ENCODE results near the gene HOXD9. TPM values are rescaled to one million over a fixed set of nuclear protein-coding genes. Genes with fewer than 3 reads are reported as not detected.

Gene HOXD9
- total and polyA plus RNA-seq, 5 donors from 2014 or later, result not detected

DNA sequence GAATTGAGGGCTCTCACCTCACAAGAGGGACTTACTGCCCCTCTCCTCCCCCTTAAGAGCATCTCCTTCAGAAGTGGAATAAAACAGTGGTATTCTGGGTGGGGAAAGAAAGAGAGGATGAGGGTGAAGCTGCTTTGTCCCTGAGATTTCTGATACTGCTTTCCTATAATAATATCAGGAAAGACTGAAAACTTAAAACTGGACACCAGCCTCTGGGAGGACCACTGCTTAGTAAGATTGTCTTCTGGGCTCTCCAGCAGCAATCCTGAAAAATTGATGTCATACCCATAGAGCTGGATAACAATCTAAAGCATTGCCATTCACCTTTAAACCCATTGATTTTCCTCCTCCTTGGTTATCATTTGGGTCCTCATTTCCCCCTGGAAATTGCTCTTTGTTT, 24.1 kb downstream of the HOXD9 start:
- ATAC-seq (ENCODE audit: low read depth in 2 of 2), result no peak
- Histone ChIP-seq H3K9me3 (ENCODE audit: control insufficient read depth in 2 of 2, low read length in 2 of 2) (peaks cover 0 to 4% of the 10 kb centered on the region in 2 experiments), H3K4me3 (ENCODE audit: low read depth, low read length) (no peak overlapping the region), H3K27me3 (ENCODE audit: control insufficient read depth, insufficient read depth, low read length) (peaks cover 47% of the 10 kb centered on the region), H3K36me3 (ENCODE audit: control insufficient read depth, insufficient read depth, low read length) (no peaks in the 10 kb centered on the region), H3K4me1 (ENCODE audit: control insufficient read depth, insufficient read depth, low read length, poor library complexity, severe bottlenecking) (no peaks in the 10 kb centered on the region), H3K27ac (ENCODE audit: insufficient read depth, low read length, poor library complexity, severe bottlenecking) (no peak overlapping the region)
- no peak for DNase-seq
- Mint-ChIP-seq H3K4me3 (no peak overlapping the region), H3K4me1 (peaks cover 0 to 14% (median 0%) of the 10 kb centered on the region in 4 donors), H3K27ac (no peak overlapping the region), H3K36me3 (no peaks in the 10 kb centered on the region), H3K9me3 (peaks cover 0 to 9% (median 0%) of the 10 kb centered on the region in 7 donors), H3K27me3 (peaks cover 89% of the 10 kb centered on the region)

GRCh38 chr2:176147210-176147799, 24.8 kb downstream of the HOXD9 start:
- ATAC-seq (ENCODE audit: low read depth in 2 of 2) (no peak), DNase-seq (no peak)
- Histone ChIP-seq H3K4me3 (ENCODE audit: low read depth, low read length) (no peak overlapping the region), H3K27ac (ENCODE audit: insufficient read depth, low read length, poor library complexity, severe bottlenecking) (no peak overlapping the region), H3K27me3 (ENCODE audit: control insufficient read depth, insufficient read depth, low read length) (peaks cover 41% of the 10 kb centered on the region), H3K4me1 (ENCODE audit: control insufficient read depth, insufficient read depth, low read length, poor library complexity, severe bottlenecking) (no peaks in the 10 kb centered on the region), H3K36me3 (ENCODE audit: control insufficient read depth, insufficient read depth, low read length) (no peaks in the 10 kb centered on the region), H3K9me3 (ENCODE audit: control insufficient read depth in 2 of 2, low read length in 2 of 2) (peaks cover 0 to 4% of the 10 kb centered on the region in 2 experiments)
- Mint-ChIP-seq H3K4me3 (no peak overlapping the region), H3K27ac (peak overlapping the region in 1 of 3 donors; percentile 23), H3K36me3 (no peaks in the 10 kb centered on the region), H3K4me1 (peaks cover 0 to 14% (median 0%) of the 10 kb centered on the region in 4 donors), H3K9me3 (peaks cover 0 to 9% (median 0%) of the 10 kb centered on the region in 7 donors), H3K27me3 (peaks cover 85% of the 10 kb centered on the region)

GRCh38 chr2:176147800-176148496, 25.4 kb downstream of the HOXD9 start:
- no peak for ATAC-seq (ENCODE audit: low read depth in 2 of 2)
- Mint-ChIP-seq H3K27ac (no peak overlapping the region), H3K4me1 (peaks cover 0 to 14% (median 0%) of the 10 kb centered on the region in 4 donors), H3K27me3 (peaks cover 89% of the 10 kb centered on the region), H3K36me3 (no peaks in the 10 kb centered on the region), H3K4me3 (no peak overlapping the region), H3K9me3 (peaks cover 0 to 8% (median 0%) of the 10 kb centered on the region in 7 donors)
- Histone ChIP-seq H3K27ac (ENCODE audit: insufficient read depth, low read length, poor library complexity, severe bottlenecking) (no peak overlapping the region), H3K9me3 (ENCODE audit: control insufficient read depth in 2 of 2, low read length in 2 of 2) (peaks cover 0 to 4% of the 10 kb centered on the region in 2 experiments), H3K4me1 (ENCODE audit: control insufficient read depth, insufficient read depth, low read length, poor library complexity, severe bottlenecking) (no peaks in the 10 kb centered on the region), H3K36me3 (ENCODE audit: control insufficient read depth, insufficient read depth, low read length) (no peaks in the 10 kb centered on the region), H3K4me3 (ENCODE audit: low read depth, low read length) (no peak overlapping the region), H3K27me3 (ENCODE audit: control insufficient read depth, insufficient read depth, low read length) (peaks cover 41% of the 10 kb centered on the region)
- no peak for DNase-seq

DNA sequence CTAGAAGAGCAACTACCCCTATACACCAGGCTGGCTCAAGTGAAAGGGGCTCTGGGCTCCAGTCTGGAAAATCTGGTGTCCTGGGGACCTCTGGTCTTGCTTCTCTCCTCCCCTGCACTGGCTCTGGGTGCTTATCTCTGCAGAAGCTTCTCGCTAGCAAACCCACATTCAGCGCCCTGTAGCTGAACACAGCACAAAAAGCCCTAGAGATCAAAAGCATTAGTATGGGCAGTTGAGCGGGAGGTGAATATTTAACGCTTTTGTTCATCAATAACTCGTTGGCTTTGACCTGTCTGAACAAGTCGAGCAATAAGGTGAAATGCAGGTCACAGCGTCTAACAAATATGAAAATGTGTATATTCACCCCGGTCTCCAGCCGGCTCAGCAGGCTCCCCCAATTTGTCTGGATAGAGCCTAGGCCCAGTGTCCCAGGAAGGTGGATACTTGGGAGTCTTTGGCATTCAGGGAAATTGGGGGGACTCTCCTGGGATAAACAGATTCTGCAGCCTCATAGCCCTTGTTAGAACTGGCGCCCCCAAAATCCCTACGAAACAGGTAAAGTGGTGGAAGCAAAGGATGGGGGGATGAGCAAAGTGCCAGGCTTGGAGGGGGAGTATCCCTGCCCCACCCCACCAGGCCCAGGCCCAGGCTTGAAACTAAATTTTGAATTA, 26.4 kb downstream of the HOXD9 start:
- Histone ChIP-seq H3K27ac (ENCODE audit: insufficient read depth, low read length, poor library complexity, severe bottlenecking) (no peak overlapping the region), H3K36me3 (ENCODE audit: control insufficient read depth, insufficient read depth, low read length) (no peaks in the 10 kb centered on the region), H3K4me3 (ENCODE audit: low read depth, low read length) (no peak overlapping the region), H3K27me3 (ENCODE audit: control insufficient read depth, insufficient read depth, low read length) (peaks cover 43% of the 10 kb centered on the region), H3K4me1 (ENCODE audit: control insufficient read depth, insufficient read depth, low read length, poor library complexity, severe bottlenecking) (no peaks in the 10 kb centered on the region), H3K9me3 (ENCODE audit: control insufficient read depth in 2 of 2, low read length in 2 of 2) (peaks cover 0 to 4% of the 10 kb centered on the region in 2 experiments)
- Mint-ChIP-seq H3K4me1 (peaks cover 0 to 14% (median 0%) of the 10 kb centered on the region in 4 donors), H3K27ac (no peak overlapping the region), H3K9me3 (peaks cover 0 to 5% (median 0%) of the 10 kb centered on the region in 7 donors), H3K27me3 (peaks cover 89% of the 10 kb centered on the region), H3K4me3 (no peak overlapping the region), H3K36me3 (no peaks in the 10 kb centered on the region)
- no peak for ATAC-seq (ENCODE audit: low read depth in 2 of 2)
- DNase-seq, result no peak

DNA sequence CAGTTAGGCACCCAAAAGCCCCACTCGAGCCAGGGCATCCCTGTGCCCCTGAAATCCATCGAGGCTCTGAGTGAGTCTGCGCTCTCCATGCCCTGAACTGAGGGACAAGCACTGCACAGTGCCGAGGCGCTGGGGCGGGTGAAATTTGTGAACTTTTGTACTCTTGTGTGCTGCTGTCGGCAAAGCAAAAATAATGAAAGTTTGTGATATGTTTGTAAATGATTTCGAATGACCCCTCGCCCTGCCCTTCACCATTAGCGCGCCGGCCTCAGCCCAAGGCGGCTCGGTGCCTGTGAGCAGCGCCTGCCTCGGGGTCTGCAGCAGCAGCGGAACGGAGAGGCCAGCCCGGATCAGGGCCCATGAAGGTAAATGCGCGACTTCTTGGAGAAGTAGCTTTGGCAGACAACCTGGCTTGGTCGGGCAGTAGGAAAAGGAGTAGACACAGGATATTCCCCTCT, 27.0 kb downstream of the HOXD9 start:
- Histone ChIP-seq H3K4me3 (ENCODE audit: low read depth, low read length) (no peak overlapping the region), H3K36me3 (ENCODE audit: control insufficient read depth, insufficient read depth, low read length) (no peaks in the 10 kb centered on the region), H3K27ac (ENCODE audit: insufficient read depth, low read length, poor library complexity, severe bottlenecking) (no peak overlapping the region), H3K9me3 (ENCODE audit: control insufficient read depth in 2 of 2, low read length in 2 of 2) (peaks cover 0 to 4% of the 10 kb centered on the region in 2 experiments), H3K27me3 (ENCODE audit: control insufficient read depth, insufficient read depth, low read length) (peaks cover 47% of the 10 kb centered on the region), H3K4me1 (ENCODE audit: control insufficient read depth, insufficient read depth, low read length, poor library complexity, severe bottlenecking) (no peaks in the 10 kb centered on the region)
- Mint-ChIP-seq H3K27ac (no peak overlapping the region), H3K27me3 (peaks cover 89% of the 10 kb centered on the region), H3K4me1 (peaks cover 0 to 14% (median 0%) of the 10 kb centered on the region in 4 donors), H3K36me3 (no peaks in the 10 kb centered on the region), H3K4me3 (no peak overlapping the region), H3K9me3 (peaks cover 0 to 6% (median 0%) of the 10 kb centered on the region in 7 donors)
- no peak for DNase-seq
- ATAC-seq (ENCODE audit: low read depth in 2 of 2), result no peak

DNA sequence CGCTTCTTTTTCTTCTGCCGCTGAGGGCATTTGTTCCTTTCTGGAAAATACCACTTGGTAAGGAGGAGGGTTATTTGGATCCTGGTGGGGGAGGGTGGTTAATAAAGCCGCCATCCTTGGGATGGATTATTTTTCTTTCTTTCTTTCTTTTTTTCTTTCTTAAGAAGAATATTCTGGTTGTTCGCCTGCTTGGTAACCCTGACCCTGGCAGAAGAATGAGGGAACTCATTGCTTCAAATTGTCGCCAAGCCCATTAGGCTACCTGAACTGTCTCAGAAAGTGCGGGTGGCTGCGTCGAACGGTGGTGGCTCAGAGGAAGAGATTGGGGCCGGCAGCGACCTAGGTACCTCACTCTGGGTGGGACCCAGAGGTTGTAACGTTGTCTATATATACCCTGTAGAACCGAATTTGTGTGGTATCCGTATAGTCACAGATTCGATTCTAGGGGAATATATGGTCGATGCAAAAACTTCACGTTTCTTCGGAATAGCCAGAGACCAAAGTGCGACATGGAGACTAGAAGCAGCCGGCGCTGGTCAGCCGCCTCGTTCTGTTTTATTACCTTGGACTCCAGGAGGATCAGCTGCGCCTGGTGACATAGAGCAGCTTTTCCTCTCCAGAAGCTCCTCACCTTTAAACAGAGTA, 27.5 kb downstream of the HOXD9 start:
- H3K4me1 ChIP-seq (ENCODE audit: control insufficient read depth, insufficient read depth, low read length, poor library complexity, severe bottlenecking), result no peaks in the 10 kb centered on the region
- H3K36me3 ChIP-seq (ENCODE audit: control insufficient read depth, insufficient read depth, low read length), result no peaks in the 10 kb centered on the region
- peaks cover 0 to 4% of the 10 kb centered on the region in 2 experiments for H3K9me3 ChIP-seq (ENCODE audit: control insufficient read depth in 2 of 2, low read length in 2 of 2)
- DNase-seq (no peak), ATAC-seq (ENCODE audit: low read depth in 2 of 2) (no peak)
- peaks cover 49% of the 10 kb centered on the region for H3K27me3 ChIP-seq (ENCODE audit: control insufficient read depth, insufficient read depth, low read length)
- Mint-ChIP-seq H3K27me3 (peaks cover 89% of the 10 kb centered on the region), H3K9me3 (peaks cover 0 to 8% (median 0%) of the 10 kb centered on the region in 7 donors), H3K4me3 (peak overlapping the region in 1 of 4 donors; percentile 0), H3K36me3 (no peaks in the 10 kb centered on the region), H3K4me1 (peaks cover 0 to 14% (median 0%) of the 10 kb centered on the region in 4 donors), H3K27ac (peak overlapping the region in 1 of 3 donors; percentile 64)
- no peak overlapping the region for H3K4me3 ChIP-seq (ENCODE audit: low read depth, low read length)
- H3K27ac ChIP-seq (ENCODE audit: insufficient read depth, low read length, poor library complexity, severe bottlenecking), result no peak overlapping the region
